ENCODE results near the gene CTR9. TPM values are rescaled to one million over a fixed set of nuclear protein-coding genes. Genes with fewer than 3 reads are reported as not detected.

The CTR9 gene
- total RNA-seq, 1 experiment from 2014 or later, result 32.7 TPM

GRCh38 chr11:10763766-10764165, 12.7 kb downstream of the CTR9 start:
- no peak overlapping the region for H3K27ac Mint-ChIP-seq

More at GRCh38 chr11:10763766-10764165, 12.7 kb downstream of the CTR9 start:
- Mint-ChIP-seq H3K9me3 (no peaks in the 10 kb centered on the region), H3K36me3 (peaks cover 37% of the 10 kb centered on the region), H3K4me3 (no peak overlapping the region), H3K27me3 (ENCODE audit: low read depth) (no peaks in the 10 kb centered on the region), H3K4me1 (peaks cover 13% of the 10 kb centered on the region)
- POLR2A ChIA-PET, result no interaction called here
- CTCF ChIA-PET, result no interaction called here
- DNase-seq (ENCODE audit: low spot score), result no peak
- ATAC-seq, result no peak
- TF ChIP-seq ATF1 (CRISPR knock-in tag; IDR thresholded peaks at IDR 0.05) (no peak), PRRX2 (CRISPR knock-in tag; IDR thresholded peaks at IDR 0.05) (no peak), TP53 (CRISPR knock-in tag; IDR thresholded peaks at IDR 0.05) (no peak), ZBTB43 (CRISPR knock-in tag; IDR thresholded peaks at IDR 0.05) (no peak), ZNF263 (CRISPR knock-in tag; IDR thresholded peaks at IDR 0.05; ENCODE audit: low read depth) (no peak), TEAD4 (CRISPR knock-in tag; IDR thresholded peaks at IDR 0.05) (no peak), TEAD1 (CRISPR knock-in tag; IDR thresholded peaks at IDR 0.05) (no peak), FOXP4 (CRISPR knock-in tag; IDR thresholded peaks at IDR 0.05) (no peak), IRF2 (CRISPR knock-in tag; IDR thresholded peaks at IDR 0.05; ENCODE audit: borderline replicate concordance, low read depth) (no peak), MYBL2 (CRISPR knock-in tag; IDR thresholded peaks at IDR 0.05) (no peak), ZNF317 (CRISPR knock-in tag; IDR thresholded peaks at IDR 0.05; ENCODE audit: borderline replicate concordance, low read depth) (no peak), MLX (CRISPR knock-in tag; IDR thresholded peaks at IDR 0.05) (no peak), SMAD4 (CRISPR knock-in tag; IDR thresholded peaks at IDR 0.05) (no peak), PREB (CRISPR knock-in tag; IDR thresholded peaks at IDR 0.05; ENCODE audit: borderline replicate concordance) (no peak), USF1 (CRISPR knock-in tag; IDR thresholded peaks at IDR 0.05) (no peak), OVOL2 (CRISPR knock-in tag; IDR thresholded peaks at IDR 0.05; ENCODE audit: borderline replicate concordance) (no peak), PRDM15 (CRISPR knock-in tag; IDR thresholded peaks at IDR 0.05) (no peak), ERG (CRISPR knock-in tag; IDR thresholded peaks at IDR 0.05) (no peak)
